ENCODE data around the gene ORAI1. TPM values are rescaled to one million over a fixed set of nuclear protein-coding genes. Genes with fewer than 3 reads are reported as not detected.

ORAI1 gene
- total RNA-seq, 3 donors from 2014 or later (not counting 1 experiment from before 2014, with no cell fraction given) = 64.6 to 74.1 (median 70.8) TPM

- no peak overlapping the region for H3K27ac ChIP-seq (ENCODE audit: low read length)
- no peaks in the 10 kb centered on the region for H3K9me3 ChIP-seq (ENCODE audit: control insufficient read depth, insufficient read depth, low read length)
- 94% methylated on average over 6 of the region's 8 CpGs for WGBS (ENCODE audit: insufficient coverage)
- no peaks in the 10 kb centered on the region for H3K27me3 ChIP-seq (ENCODE audit: control insufficient read depth, insufficient read depth, low read length)
- TF ChIP-seq CTCF (IDR thresholded peaks at IDR 0.05) = no peak
- H3K27me3 Mint-ChIP-seq (ENCODE audit: low read depth in 2 of 2) = no peaks in the 10 kb centered on the region
- H3K4me3 ChIP-seq (ENCODE audit: low read length) = no peak overlapping the region
- no peaks in the 10 kb centered on the region for H3K9me3 Mint-ChIP-seq
- intact Hi-C loops (cut with micrococcal nuclease) = no loop called here
- H3K4me1 Mint-ChIP-seq = peaks cover 20 to 47% of the 10 kb centered on the region in 2 donors
- H3K36me3 ChIP-seq (ENCODE audit: control insufficient read depth, insufficient read depth, low read length) = peaks cover 10% of the 10 kb centered on the region
- peaks cover 35% of the 10 kb centered on the region for H3K4me1 ChIP-seq (ENCODE audit: control insufficient read depth, insufficient read depth, low read length)
- no peak overlapping the region for H3K27ac Mint-ChIP-seq
- H3K4me3 Mint-ChIP-seq = no peak overlapping the region
- ATAC-seq (no peak), DNase-seq (no peak)
- no peaks in the 10 kb centered on the region for H3K36me3 Mint-ChIP-seq
These were observed 25.0 kb downstream of the ORAI1 start for GRCh38 chr12:121651320-121651719.

GRCh38 chr12:121652767-121653497 lies 26.6 kb downstream of the ORAI1 start:
- Mint-ChIP-seq H3K4me1 (peaks cover 33 to 56% of the 10 kb centered on the region in 2 donors), H3K9me3 (no peaks in the 10 kb centered on the region), H3K27me3 (ENCODE audit: low read depth in 2 of 2) (no peaks in the 10 kb centered on the region), H3K4me3 (no peak overlapping the region), H3K27ac (no peak overlapping the region), H3K36me3 (no peaks in the 10 kb centered on the region)
- Histone ChIP-seq H3K4me3 (ENCODE audit: low read length) (no peak overlapping the region), H3K9me3 (ENCODE audit: control insufficient read depth, insufficient read depth, low read length) (no peaks in the 10 kb centered on the region), H3K4me1 (ENCODE audit: control insufficient read depth, insufficient read depth, low read length) (peaks cover 43% of the 10 kb centered on the region), H3K27me3 (ENCODE audit: control insufficient read depth, insufficient read depth, low read length) (no peaks in the 10 kb centered on the region), H3K36me3 (ENCODE audit: control insufficient read depth, insufficient read depth, low read length) (peaks cover 6% of the 10 kb centered on the region), H3K27ac (ENCODE audit: low read length) (no peak overlapping the region)
- intact Hi-C loops (cut with micrococcal nuclease) = no loop called here
- 95% methylated on average over 16 of the region's 16 CpGs for WGBS (ENCODE audit: insufficient coverage)
- no peak for TF ChIP-seq CTCF (IDR thresholded peaks at IDR 0.05)
- DNase-seq (no peak), ATAC-seq (no peak)

GRCh38 chr12:121653999-121654398 lies 27.7 kb downstream of the ORAI1 start:
- Histone ChIP-seq H3K9me3 (ENCODE audit: control insufficient read depth, insufficient read depth, low read length) (no peaks in the 10 kb centered on the region), H3K4me1 (ENCODE audit: control insufficient read depth, insufficient read depth, low read length) (peaks cover 45% of the 10 kb centered on the region), H3K27ac (ENCODE audit: low read length) (no peak overlapping the region), H3K27me3 (ENCODE audit: control insufficient read depth, insufficient read depth, low read length) (no peaks in the 10 kb centered on the region), H3K36me3 (ENCODE audit: control insufficient read depth, insufficient read depth, low read length) (peaks cover 6% of the 10 kb centered on the region), H3K4me3 (ENCODE audit: low read length) (no peak overlapping the region)
- no peaks in the 10 kb centered on the region for H3K27me3 Mint-ChIP-seq (ENCODE audit: low read depth in 2 of 2)
- H3K27ac Mint-ChIP-seq = no peak overlapping the region
- H3K4me3 Mint-ChIP-seq = no peak overlapping the region
- H3K9me3 Mint-ChIP-seq = no peaks in the 10 kb centered on the region
- no peaks in the 10 kb centered on the region for H3K36me3 Mint-ChIP-seq
- no peak for ATAC-seq
- peaks cover 35 to 61% of the 10 kb centered on the region in 2 donors for H3K4me1 Mint-ChIP-seq
- 71% methylated on average over 17 of the region's 18 CpGs for WGBS (ENCODE audit: insufficient coverage)
- no peak for TF ChIP-seq CTCF (IDR thresholded peaks at IDR 0.05)
- intact Hi-C loops (cut with micrococcal nuclease) = no loop called here
- DNase-seq = no peak

GRCh38 chr12:121656122-121656521 lies 29.8 kb downstream of the ORAI1 start:
- Histone ChIP-seq H3K27me3 (ENCODE audit: control insufficient read depth, insufficient read depth, low read length) (no peaks in the 10 kb centered on the region), H3K27ac (ENCODE audit: low read length) (no peak overlapping the region), H3K36me3 (ENCODE audit: control insufficient read depth, insufficient read depth, low read length) (peaks cover 5% of the 10 kb centered on the region), H3K4me3 (ENCODE audit: low read length) (no peak overlapping the region), H3K4me1 (ENCODE audit: control insufficient read depth, insufficient read depth, low read length) (peaks cover 45% of the 10 kb centered on the region), H3K9me3 (ENCODE audit: control insufficient read depth, insufficient read depth, low read length) (no peaks in the 10 kb centered on the region)
- Mint-ChIP-seq H3K9me3 (no peaks in the 10 kb centered on the region), H3K4me1 (peaks cover 31 to 56% of the 10 kb centered on the region in 2 donors), H3K27me3 (ENCODE audit: low read depth in 2 of 2) (no peaks in the 10 kb centered on the region), H3K27ac (no peak overlapping the region), H3K36me3 (no peaks in the 10 kb centered on the region), H3K4me3 (no peak overlapping the region)
- WGBS (ENCODE audit: insufficient coverage) = 100% methylated on average over 2 of the region's 2 CpGs
- TF ChIP-seq CTCF (IDR thresholded peaks at IDR 0.05) = no peak
- no peak for DNase-seq
- no peak for ATAC-seq
- intact Hi-C loops (cut with micrococcal nuclease) = no loop called here
